ENCODE measurements around the gene SKAP1. TPM values are rescaled to one million over a fixed set of nuclear protein-coding genes. Genes with fewer than 3 reads are reported as not detected.
A peak's percentile ranks its signal among the peaks of the same experiment; 100 is the strongest.

Gene SKAP1
- total RNA-seq, 6 experiments from 2014 or later, result 4.5 to 51.0 (median 17.5) TPM

- Histone ChIP-seq H3K36me3 (no peaks in the 10 kb centered on the region), H3K9me3 (no peaks in the 10 kb centered on the region), H3K27me3 (no peaks in the 10 kb centered on the region), H3K4me3 (no peak overlapping the region), H3K27ac (no peak overlapping the region), H3K4me1 (no peaks in the 10 kb centered on the region)
- ATAC-seq, result peak; percentile 11 to 55 (median 44)
- no peak for DNase-seq
- WGBS (ENCODE audit: insufficient coverage, low coverage, low lambda C conversion rate, missing lambda C conversion rate), result 39% methylated on average over 3 of the region's 3 CpGs
- TF ChIP-seq CTCF (IDR thresholded peaks at IDR 0.05), result no peak
- intact Hi-C loops (cut with DNase I), result no loop called here
Observed at GRCh38 chr17:48244121-48244711, 185.8 kb downstream of the SKAP1 start.

GRCh38 chr17:48241770-48242497 lies 188.1 kb downstream of the SKAP1 start:
- Histone ChIP-seq H3K4me3 (no peak overlapping the region), H3K27me3 (no peaks in the 10 kb centered on the region), H3K27ac (no peak overlapping the region), H3K36me3 (no peaks in the 10 kb centered on the region), H3K9me3 (no peaks in the 10 kb centered on the region), H3K4me1 (no peaks in the 10 kb centered on the region)
- WGBS (ENCODE audit: insufficient coverage, low coverage, low lambda C conversion rate, missing lambda C conversion rate), result 73% methylated on average over 7 of the region's 7 CpGs
- intact Hi-C loops (cut with DNase I), result no loop called here
- TF ChIP-seq CTCF (IDR thresholded peaks at IDR 0.05) (no peak), POLR2A (IDR thresholded peaks at IDR 0.05) (no peak)
- DNase-seq (no peak), ATAC-seq (no peak)

- H3K27me3 ChIP-seq, result no peaks in the 10 kb centered on the region
- no peak overlapping the region for H3K4me3 ChIP-seq
- 14% methylated on average over 1 of the region's 1 CpG for WGBS (ENCODE audit: insufficient coverage, low coverage, low lambda C conversion rate, missing lambda C conversion rate)
- TF ChIP-seq POLR2A (IDR thresholded peaks at IDR 0.05) (no peak), CTCF (IDR thresholded peaks at IDR 0.05) (no peak)
- no peaks in the 10 kb centered on the region for H3K9me3 ChIP-seq
- no peak overlapping the region for H3K27ac ChIP-seq
- DNase-seq (no peak), ATAC-seq (peak; percentile 54 to 86 (median 78))
- H3K4me1 ChIP-seq, result no peaks in the 10 kb centered on the region
- intact Hi-C loops (cut with DNase I), result no loop called here
- no peaks in the 10 kb centered on the region for H3K36me3 ChIP-seq
Observed at GRCh38 chr17:48241131-48241591, 188.9 kb downstream of the SKAP1 start.

- ATAC-seq (no peak), DNase-seq (no peak)
- Histone ChIP-seq H3K4me1 (no peaks in the 10 kb centered on the region), H3K9me3 (no peaks in the 10 kb centered on the region), H3K36me3 (no peaks in the 10 kb centered on the region), H3K27me3 (no peaks in the 10 kb centered on the region), H3K4me3 (no peak overlapping the region), H3K27ac (no peak overlapping the region)
- TF ChIP-seq POLR2A (IDR thresholded peaks at IDR 0.05), result no peak
- no peak for TF ChIP-seq CTCF (IDR thresholded peaks at IDR 0.05)
- intact Hi-C loops (cut with DNase I), result no loop called here
- 44% methylated on average over 1 of the region's 2 CpGs for WGBS (ENCODE audit: insufficient coverage, low coverage, low lambda C conversion rate, missing lambda C conversion rate)
Observed at GRCh38 chr17:48240562-48241130, 189.4 kb downstream of the SKAP1 start.
